HPDE6-E6E7 (cell line): ENCODE results near the gene SLC25A21.
A peak's percentile ranks its signal among the peaks of the same experiment; 100 is the strongest.
"Not testable (repeated sequence)": the region's sequence is repeated elsewhere in the genome, so short reads cannot be mapped to it uniquely, and the experiment has no call there.

Experiments used
- DNase-seq: peaks from one replicate; pipeline ENCODE4 v3.0.0; 2011; ENCODE audit warnings: missing footprints; ENCODE audit errors: extremely low spot score

Gene SLC25A21

GRCh38 chr14:36716614-36717184 is 455.7 kb downstream of the SLC25A21 start:
- DNase-seq = no peak

- no peak for DNase-seq
Observed at GRCh38 chr14:36713960-36714703, 458.3 kb downstream of the SLC25A21 start.

GRCh38 chr14:36707570-36707969 is 464.8 kb downstream of the SLC25A21 start:
- DNase-seq = no peak

GRCh38 chr14:36702474-36702873 is 469.9 kb downstream of the SLC25A21 start:
- DNase-seq = no peak

GRCh38 chr14:36701132-36701531 is 471.3 kb downstream of the SLC25A21 start:
- DNase-seq = no peak

- no peak for DNase-seq
Observed at GRCh38 chr14:36700651-36701050, 471.8 kb downstream of the SLC25A21 start.

- not testable (repeated sequence) for DNase-seq
Observed at GRCh38 chr14:36699420-36699819, 473.0 kb downstream of the SLC25A21 start.

- peak; percentile 23 for DNase-seq
Observed at GRCh38 chr14:36690311-36691040, 481.9 kb downstream of the SLC25A21 start.

GRCh38 chr14:36684946-36685345 is 487.5 kb downstream of the SLC25A21 start:
- DNase-seq = no peak

GRCh38 chr14:36683083-36683724 is 489.2 kb downstream of the SLC25A21 start:
- no peak for DNase-seq

GRCh38 chr14:36682338-36682737 is 490.1 kb downstream of the SLC25A21 start:
- no peak for DNase-seq

GRCh38 chr14:36676236-36676635 is 496.2 kb downstream of the SLC25A21 start:
- no peak for DNase-seq

GRCh38 chr14:36675581-36675980 is 496.8 kb downstream of the SLC25A21 start:
- DNase-seq = no peak

GRCh38 chr14:36674659-36675058 is 497.7 kb downstream of the SLC25A21 start:
- no peak for DNase-seq

GRCh38 chr14:36672095-36672494 is 500.3 kb downstream of the SLC25A21 start:
- DNase-seq = no peak

- DNase-seq = no peak
Observed at GRCh38 chr14:36671149-36671548, 501.3 kb downstream of the SLC25A21 start.

GRCh38 chr14:36667679-36668078 is 504.7 kb downstream of the SLC25A21 start:
- no peak for DNase-seq

- no peak for DNase-seq
Observed at GRCh38 chr14:36666416-36667206, 505.8 kb downstream of the SLC25A21 start.

- no peak for DNase-seq
Observed at GRCh38 chr14:36665887-36666415, 506.5 kb downstream of the SLC25A21 start.

GRCh38 chr14:36664322-36665193 is 507.8 kb downstream of the SLC25A21 start:
- DNase-seq = no peak
